KOPT-K1 (cell line): ENCODE data around the gene ZBTB47.

Source experiments
- H3K27ac ChIP-seq: fragments of 200-600 bp; sonication (generic); 2 replicates; pipeline ENCODE4 v1.5.1; 2016; ENCODE audit warnings: antibody characterized with exemption, mild to moderate bottlenecking, low read depth, low read length; ENCODE audit not compliant: poor library complexity, severe bottlenecking
- H3K36me3 ChIP-seq: fragments of 200-600 bp; sonication (generic); 2 replicates; pipeline ENCODE4 v1.5.1; 2017; ENCODE audit warnings: antibody characterized with exemption, mild to moderate bottlenecking, low read length, moderate library complexity; ENCODE audit not compliant: insufficient read depth
- H3K9me3 ChIP-seq: fragments of 200-600 bp; sonication (generic); 2 replicates; pipeline ENCODE4 v1.5.1; 2017; ENCODE audit warnings: antibody characterized with exemption, low read length, mild to moderate bottlenecking; ENCODE audit not compliant: insufficient read depth, poor library complexity, severe bottlenecking

ZBTB47 gene

GRCh38 chr3:42692667-42693529 is 39.4 kb downstream of the ZBTB47 start:
- no peak overlapping the region for H3K27ac ChIP-seq
- no peaks in the 10 kb centered on the region for H3K9me3 ChIP-seq
- H3K36me3 ChIP-seq = no peaks in the 10 kb centered on the region

DNA sequence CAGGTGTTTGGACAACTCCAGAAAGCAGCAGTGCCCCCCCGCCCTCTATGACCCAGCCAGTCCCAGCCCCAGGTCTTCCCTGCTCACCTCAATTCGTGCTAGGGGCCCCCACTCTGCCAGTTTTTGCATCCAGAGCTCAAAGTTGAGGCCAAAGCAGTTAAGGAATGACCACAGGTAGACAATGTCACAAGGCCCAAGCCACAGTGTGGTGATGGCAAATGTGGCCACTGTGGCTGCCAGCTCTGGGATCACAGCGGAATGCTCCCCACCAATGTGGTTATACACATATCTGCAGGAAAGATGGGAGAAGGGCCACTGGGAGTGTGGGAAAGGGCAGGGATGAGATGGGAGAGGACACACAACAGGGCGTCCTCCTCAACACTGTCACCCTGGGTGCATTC is 40.0 kb downstream of the ZBTB47 start:
- Histone ChIP-seq H3K27ac (no peak overlapping the region), H3K9me3 (no peaks in the 10 kb centered on the region), H3K36me3 (no peaks in the 10 kb centered on the region)

- no peaks in the 10 kb centered on the region for H3K36me3 ChIP-seq
- no peaks in the 10 kb centered on the region for H3K9me3 ChIP-seq
- H3K27ac ChIP-seq = no peak overlapping the region
Observed at GRCh38 chr3:42694366-42694765, 40.9 kb downstream of the ZBTB47 start.

GRCh38 chr3:42696356-42697288 is 43.1 kb downstream of the ZBTB47 start:
- no peaks in the 10 kb centered on the region for H3K9me3 ChIP-seq
- no peaks in the 10 kb centered on the region for H3K36me3 ChIP-seq
- H3K27ac ChIP-seq = no peak overlapping the region

GRCh38 chr3:42697289-42698051 is 44.0 kb downstream of the ZBTB47 start:
- Histone ChIP-seq H3K36me3 (no peaks in the 10 kb centered on the region), H3K9me3 (no peaks in the 10 kb centered on the region), H3K27ac (no peak overlapping the region)

DNA sequence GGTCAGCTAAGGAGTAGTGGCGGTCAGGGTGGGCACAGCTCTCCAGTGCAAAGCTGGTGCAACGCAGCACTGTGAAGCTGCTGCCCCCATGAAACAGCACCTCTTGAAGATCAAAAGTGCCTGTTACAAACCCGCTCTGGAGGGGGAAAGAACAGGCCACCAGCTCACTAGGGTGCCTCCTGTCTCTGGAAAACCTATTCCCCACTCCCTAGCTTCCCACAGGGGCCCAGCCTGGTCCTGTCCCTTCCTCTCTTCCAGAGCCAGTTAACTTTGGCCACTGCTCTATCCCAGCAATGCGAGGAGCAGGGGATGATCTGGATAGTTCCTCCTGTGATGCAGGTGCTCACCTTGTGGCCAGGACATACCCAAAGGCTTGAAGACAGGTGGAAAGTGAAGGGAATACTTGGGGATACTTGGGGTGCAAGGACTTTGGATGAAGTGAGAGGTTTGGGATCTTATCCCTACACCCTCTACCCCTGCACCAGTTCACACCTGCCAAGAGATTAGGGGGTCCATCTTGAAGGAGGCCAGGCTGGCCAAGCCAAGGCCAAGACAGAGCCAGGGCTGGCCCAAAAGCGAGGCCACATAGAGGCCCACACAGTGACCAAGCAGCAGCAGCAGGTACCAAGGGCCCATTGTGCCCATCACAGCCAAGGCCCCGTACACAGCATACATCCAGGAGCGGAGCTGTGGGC is 44.9 kb downstream of the ZBTB47 start:
- Histone ChIP-seq H3K27ac (no peak overlapping the region), H3K9me3 (no peaks in the 10 kb centered on the region), H3K36me3 (no peaks in the 10 kb centered on the region)

- Histone ChIP-seq H3K36me3 (no peaks in the 10 kb centered on the region), H3K9me3 (no peaks in the 10 kb centered on the region), H3K27ac (no peak overlapping the region)
Observed at GRCh38 chr3:42698911-42699230, 45.4 kb downstream of the ZBTB47 start.

GRCh38 chr3:42699511-42699971 is 46.0 kb downstream of the ZBTB47 start:
- Histone ChIP-seq H3K36me3 (no peaks in the 10 kb centered on the region), H3K27ac (no peak overlapping the region), H3K9me3 (no peaks in the 10 kb centered on the region)

DNA sequence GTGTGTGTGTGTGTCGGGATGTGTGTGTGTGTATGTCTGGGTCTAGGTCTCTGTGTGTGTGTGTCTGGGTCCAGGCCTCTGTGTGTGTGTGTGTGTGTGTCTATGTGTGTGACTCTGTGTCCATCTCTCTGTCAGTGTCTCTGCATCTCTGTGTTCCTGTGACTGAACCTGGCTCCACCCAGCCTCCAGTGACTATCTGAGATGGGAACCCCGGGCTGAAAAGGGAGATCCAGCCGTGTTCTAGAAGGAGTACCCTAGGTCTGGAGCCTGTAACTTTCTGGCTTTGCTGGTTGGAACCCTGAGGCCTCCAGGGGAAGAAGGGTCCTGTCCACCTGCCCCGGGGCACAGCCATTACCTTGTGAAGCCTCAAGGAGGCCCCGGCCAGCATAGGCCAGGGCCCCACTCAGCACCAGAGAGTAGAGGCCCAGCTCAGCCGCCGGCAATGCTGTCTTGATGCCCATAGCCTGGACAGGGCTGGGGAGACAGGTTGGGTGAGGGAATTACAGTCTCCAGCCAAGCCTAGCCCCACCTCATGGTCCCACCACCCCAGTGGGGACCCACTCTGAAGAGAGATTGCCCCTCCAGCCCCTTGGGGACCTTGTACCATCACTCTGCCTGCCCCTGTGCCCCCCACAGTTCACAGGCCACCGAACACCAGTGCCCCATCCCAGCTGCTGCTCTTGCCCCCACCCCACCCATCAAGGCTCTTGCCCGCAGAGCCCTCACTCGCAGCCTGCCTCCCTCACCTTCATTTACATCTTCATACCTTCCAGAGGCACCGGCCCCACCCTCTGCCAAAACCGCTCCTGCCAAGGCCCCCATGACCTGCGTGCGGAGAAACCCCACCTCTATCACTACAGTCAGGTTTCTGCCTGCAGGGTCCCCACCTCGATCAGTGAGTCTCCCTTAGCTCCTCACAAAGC is 47.1 kb downstream of the ZBTB47 start:
- Histone ChIP-seq H3K9me3 (no peaks in the 10 kb centered on the region), H3K27ac (no peak overlapping the region), H3K36me3 (no peaks in the 10 kb centered on the region)

- Histone ChIP-seq H3K27ac (no peak overlapping the region), H3K36me3 (no peaks in the 10 kb centered on the region), H3K9me3 (no peaks in the 10 kb centered on the region)
Observed at GRCh38 chr3:42701371-42702065, 48.0 kb downstream of the ZBTB47 start.

DNA sequence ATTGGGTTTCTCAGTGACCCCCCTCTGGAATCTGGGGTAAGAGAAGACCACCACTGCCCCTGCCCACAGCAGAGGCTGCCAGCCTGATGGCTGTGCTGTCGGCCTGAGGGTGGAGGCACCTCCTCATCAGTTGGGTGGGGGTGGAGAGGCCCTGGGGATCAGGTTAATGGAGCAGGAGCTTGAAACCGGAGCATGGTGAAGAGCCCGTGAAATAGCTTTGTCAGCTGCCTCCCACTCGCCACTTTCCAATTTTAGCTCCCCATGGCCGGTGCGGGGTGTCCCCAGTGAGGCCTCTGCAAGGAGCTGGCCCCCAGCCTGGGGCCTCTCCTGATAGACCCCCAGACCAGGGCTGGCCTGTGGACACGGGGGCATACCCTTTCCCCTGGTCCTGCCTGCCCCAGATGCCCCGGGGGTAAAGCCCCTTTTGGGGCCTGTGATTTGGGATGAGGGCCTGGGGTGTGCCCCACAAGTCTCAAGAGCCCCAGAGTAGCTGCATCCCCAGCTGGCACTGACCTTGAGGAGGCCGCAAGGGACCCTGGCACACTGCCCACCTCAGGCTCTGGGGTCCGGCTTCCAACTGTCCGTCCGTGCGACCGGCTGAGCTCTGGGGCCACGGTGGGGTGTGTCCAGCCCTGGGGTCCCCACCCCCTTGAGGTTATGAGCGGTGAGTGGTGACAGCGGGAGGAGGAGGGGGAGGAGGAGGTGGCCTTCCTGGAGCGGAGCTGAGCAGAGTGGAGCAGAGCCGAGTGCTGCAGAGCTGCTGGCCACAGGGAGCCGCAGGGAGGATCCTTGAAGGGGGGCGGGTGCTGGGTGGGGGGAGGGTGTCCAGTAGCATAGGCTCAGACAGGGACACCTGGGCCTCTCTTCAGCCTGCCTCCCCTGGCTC is 48.8 kb downstream of the ZBTB47 start, which contains the start of gene HHATL:
TSS of gene HHATL (minus strand) at position 733 of the 886 bp plus-strand sequence. CDS start 1,972 bp downstream, outside the sequence.
- Histone ChIP-seq H3K9me3 (no peaks in the 10 kb centered on the region), H3K27ac (no peak within 1 kb of the TSS), H3K36me3 (no peaks in the 10 kb centered on the region)

DNA sequence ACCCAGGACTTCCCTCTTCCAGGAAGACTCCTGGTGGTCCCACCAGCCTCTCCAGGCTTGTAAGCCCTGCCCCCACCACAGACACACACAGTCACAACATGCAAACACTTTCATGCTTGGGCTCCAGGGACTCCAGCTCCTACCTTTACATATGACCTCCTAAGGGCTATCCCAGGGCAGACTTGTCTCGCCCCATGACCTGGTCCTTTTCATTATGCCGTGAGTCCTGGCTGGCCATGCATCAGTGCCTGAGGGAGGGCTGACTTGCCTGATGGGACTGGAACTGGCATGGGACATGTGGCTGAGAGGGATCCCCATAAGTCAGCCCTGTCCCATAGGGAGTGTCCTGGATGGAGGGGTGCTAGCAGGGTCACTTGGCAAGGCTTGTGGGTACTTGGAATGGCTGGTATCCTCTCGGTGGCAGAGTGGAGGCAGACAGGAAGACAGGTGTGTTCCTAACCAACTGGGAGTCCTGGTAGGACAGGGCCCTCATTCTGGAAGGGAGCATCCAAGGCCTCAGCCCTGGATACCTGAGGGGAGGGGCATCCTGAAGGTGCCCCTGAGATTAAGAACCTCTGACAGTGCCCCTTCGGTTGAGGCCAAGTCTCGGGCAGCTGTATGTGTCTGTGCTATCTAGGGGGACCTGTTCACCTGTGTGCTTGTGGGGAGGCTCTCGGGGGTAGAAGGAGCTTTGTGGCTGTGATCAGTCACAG is 49.6 kb downstream of the ZBTB47 start:
- Histone ChIP-seq H3K36me3 (no peaks in the 10 kb centered on the region), H3K27ac (no peak overlapping the region)

More for the DNA sequence above, 49.6 kb downstream of the ZBTB47 start:
- H3K9me3 ChIP-seq = no peaks in the 10 kb centered on the region
